BLaER1 treated with 17β-estradiol and CSF1 and Interleukin-3, amounts not matched to agents 10 nM and 100 nM (cell line): ENCODE results near the gene NAALADL2.

Experiments used
- H3K27ac ChIP-seq, 11 experiments: shearing (Covaris generic); formaldehyde crosslinking; 2 replicates each; pipeline ENCODE4 v1.8.1; 2022
- H3K27me3 ChIP-seq, 11 experiments: shearing (Covaris generic); formaldehyde crosslinking; 2 replicates each; pipeline ENCODE4 v1.8.1; 2022
- H3K36me3 ChIP-seq, 11 experiments: shearing (Covaris generic); formaldehyde crosslinking; 2 replicates each; pipeline ENCODE4 v1.8.1; 2022
- H3K4me1 ChIP-seq, 10 experiments: shearing (Covaris generic); formaldehyde crosslinking; 2 replicates each; pipeline ENCODE4 v1.8.1; 2022
- H3K4me2 ChIP-seq, 11 experiments: shearing (Covaris generic); formaldehyde crosslinking; 2 replicates each; pipeline ENCODE4 v1.8.1; 2022
- H3K4me3 ChIP-seq, 10 experiments: shearing (Covaris generic); formaldehyde crosslinking; 2 replicates each; pipeline ENCODE4 v1.8.1; 2022
- H3K9ac ChIP-seq, 11 experiments: shearing (Covaris generic); formaldehyde crosslinking; 2 replicates each; pipeline ENCODE4 v1.8.1; 2022
- H3K9me3 ChIP-seq, 11 experiments: shearing (Covaris generic); formaldehyde crosslinking; replicated peaks in 1 of 11; 2 replicates each; pipeline ENCODE4 v1.8.1; 2022
- H4K20me1 ChIP-seq, 11 experiments: shearing (Covaris generic); formaldehyde crosslinking; 2 replicates each; pipeline ENCODE4 v1.8.1; 2022
- Cebpa-rat ChIP-seq, 11 experiments: shearing (Covaris generic); IDR thresholded peaks; 2 replicates each; pipeline ENCODE4 v1.8.1; 2022

The NAALADL2 gene

DNA sequence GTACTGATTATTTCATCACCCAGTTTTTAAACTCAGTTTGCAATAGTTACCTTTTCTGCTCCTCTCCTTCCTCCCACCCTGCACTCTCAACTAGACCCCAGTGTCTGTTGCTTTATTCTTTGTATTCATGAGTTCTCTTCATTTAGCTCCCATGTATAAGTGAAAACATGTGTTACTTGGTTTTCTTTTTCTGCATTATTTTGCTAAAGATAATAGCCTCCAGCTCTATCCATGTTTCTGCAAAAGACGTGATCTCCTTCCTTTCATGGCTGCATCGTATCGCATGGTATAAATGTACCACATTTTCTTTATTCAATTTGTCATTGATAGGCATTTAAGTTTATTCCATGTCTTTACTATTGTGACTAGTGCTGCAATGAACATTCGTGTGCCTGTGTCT is 79.0 kb downstream of the NAALADL2 start:
- Histone ChIP-seq H3K9me3 (peaks cover 0 to 6% (median 0%) of the 10 kb centered on the region in 11 experiments; a peak in 2 of 22 replicates), H4K20me1 (no peaks in the 10 kb centered on the region), H3K27ac (no peak overlapping the region), H3K4me3 (no peak overlapping the region), H3K9ac (no peak overlapping the region), H3K4me1 (no peaks in the 10 kb centered on the region), H3K4me2 (no peak overlapping the region), H3K27me3 (no peaks in the 10 kb centered on the region), H3K36me3 (no peaks in the 10 kb centered on the region)
- TF ChIP-seq Cebpa-rat (IDR thresholded peaks at IDR 0.05), result no peak

DNA sequence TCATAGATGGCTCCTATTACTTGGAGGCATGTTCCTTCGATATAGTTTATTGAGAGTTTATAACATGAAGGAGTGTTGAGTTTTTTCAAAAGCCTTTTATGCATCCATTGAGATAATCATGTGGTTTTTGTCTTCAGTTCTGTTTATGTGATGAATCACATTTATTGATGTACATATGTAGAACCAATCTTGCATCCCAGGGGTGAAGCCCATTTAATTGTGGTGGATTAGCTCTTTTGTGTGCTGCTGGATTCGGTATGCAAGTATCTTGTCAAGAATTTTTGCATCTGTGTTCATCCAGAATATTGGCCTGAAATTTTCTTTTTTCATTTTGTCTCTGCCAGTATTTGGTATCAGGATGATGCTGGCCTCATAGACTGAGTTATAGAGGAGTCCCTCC is 81.0 kb downstream of the NAALADL2 start:
- Histone ChIP-seq H4K20me1 (no peaks in the 10 kb centered on the region), H3K4me2 (no peak overlapping the region), H3K27me3 (no peaks in the 10 kb centered on the region), H3K9ac (no peak overlapping the region), H3K36me3 (no peaks in the 10 kb centered on the region), H3K27ac (no peak overlapping the region), H3K9me3 (peaks cover 0 to 9% (median 0%) of the 10 kb centered on the region in 11 experiments; a peak in 6 of 22 replicates), H3K4me1 (no peaks in the 10 kb centered on the region), H3K4me3 (no peak overlapping the region)
- no peak for TF ChIP-seq Cebpa-rat (IDR thresholded peaks at IDR 0.05)

DNA sequence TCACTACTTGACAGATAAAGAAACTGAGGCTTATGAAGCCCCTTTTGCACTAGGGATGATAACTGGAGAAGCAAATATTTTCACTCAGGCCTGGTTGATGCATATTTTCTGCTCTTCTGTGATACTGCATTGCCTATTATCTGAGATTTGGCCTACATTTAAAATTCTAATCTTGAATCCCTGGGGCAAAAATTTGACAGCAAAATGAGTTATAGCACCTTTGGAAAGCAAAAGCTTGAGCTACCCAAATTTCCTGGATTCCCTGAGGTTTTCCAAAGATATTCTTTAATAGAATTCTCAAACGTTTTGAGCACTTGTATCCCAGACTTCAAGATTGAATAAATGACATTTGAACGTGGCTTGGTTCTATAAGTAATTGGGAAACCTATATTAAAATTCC is 86.1 kb downstream of the NAALADL2 start:
- Histone ChIP-seq H3K4me2 (no peak overlapping the region), H3K4me1 (no peaks in the 10 kb centered on the region), H3K36me3 (no peaks in the 10 kb centered on the region), H3K27me3 (no peaks in the 10 kb centered on the region), H3K27ac (no peak overlapping the region), H3K9me3 (peaks cover 0 to 9% (median 0%) of the 10 kb centered on the region in 11 experiments; a peak in 6 of 22 replicates), H4K20me1 (no peaks in the 10 kb centered on the region), H3K4me3 (no peak overlapping the region), H3K9ac (no peak overlapping the region)
- no peak for TF ChIP-seq Cebpa-rat (IDR thresholded peaks at IDR 0.05)

DNA sequence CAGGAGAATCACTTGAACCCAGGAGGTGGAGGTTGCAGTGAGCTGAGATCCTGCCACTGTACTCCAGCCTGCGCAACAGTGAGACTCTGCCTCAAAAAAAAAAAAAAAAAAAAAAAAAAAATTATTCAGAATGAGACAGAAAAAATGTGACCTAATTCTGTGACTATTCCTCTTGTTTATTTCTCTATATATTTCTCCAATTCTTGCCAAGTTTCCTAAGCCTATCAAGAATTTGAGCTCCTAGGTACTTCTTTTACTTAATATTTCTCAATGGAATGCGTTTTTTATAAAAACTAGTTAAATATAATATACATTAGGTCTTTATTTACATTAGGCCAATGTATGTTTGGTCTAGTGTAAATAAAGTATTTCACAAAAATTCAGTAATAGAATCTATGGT is 86.8 kb downstream of the NAALADL2 start:
- Histone ChIP-seq H3K36me3 (no peaks in the 10 kb centered on the region), H3K4me1 (no peaks in the 10 kb centered on the region), H3K9ac (no peak overlapping the region), H3K27ac (no peak overlapping the region), H4K20me1 (no peaks in the 10 kb centered on the region), H3K4me2 (no peak overlapping the region), H3K4me3 (no peak overlapping the region), H3K27me3 (no peaks in the 10 kb centered on the region), H3K9me3 (peaks cover 0 to 9% (median 0%) of the 10 kb centered on the region in 11 experiments; a peak in 6 of 22 replicates)
- TF ChIP-seq Cebpa-rat (IDR thresholded peaks at IDR 0.05), result no peak

DNA sequence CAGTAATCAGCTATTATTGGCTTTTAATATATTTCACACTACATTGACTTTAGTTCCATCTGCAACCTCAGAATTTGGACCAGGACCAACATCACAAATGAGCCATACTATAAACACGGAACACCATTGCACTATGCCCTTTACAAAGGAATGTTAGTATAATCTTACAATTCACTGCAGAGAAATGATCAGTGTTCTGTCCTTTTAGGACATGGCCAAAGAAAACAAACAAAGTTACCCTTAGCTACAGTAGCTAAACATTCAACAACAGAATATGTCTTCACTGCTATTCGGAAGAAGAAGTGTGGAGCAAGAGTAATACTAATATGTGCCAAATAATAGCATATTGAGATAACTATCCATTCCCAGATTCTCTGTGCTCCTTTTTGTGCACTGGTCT is 90.4 kb downstream of the NAALADL2 start:
- no peak for TF ChIP-seq Cebpa-rat (IDR thresholded peaks at IDR 0.05)
- Histone ChIP-seq H3K9ac (no peak overlapping the region), H3K9me3 (peaks cover 0 to 4% (median 0%) of the 10 kb centered on the region in 11 experiments; a peak in 1 of 22 replicates), H3K4me1 (no peaks in the 10 kb centered on the region), H3K27ac (no peak overlapping the region), H4K20me1 (no peaks in the 10 kb centered on the region), H3K36me3 (no peaks in the 10 kb centered on the region), H3K4me3 (no peak overlapping the region), H3K27me3 (no peaks in the 10 kb centered on the region), H3K4me2 (no peak overlapping the region)

DNA sequence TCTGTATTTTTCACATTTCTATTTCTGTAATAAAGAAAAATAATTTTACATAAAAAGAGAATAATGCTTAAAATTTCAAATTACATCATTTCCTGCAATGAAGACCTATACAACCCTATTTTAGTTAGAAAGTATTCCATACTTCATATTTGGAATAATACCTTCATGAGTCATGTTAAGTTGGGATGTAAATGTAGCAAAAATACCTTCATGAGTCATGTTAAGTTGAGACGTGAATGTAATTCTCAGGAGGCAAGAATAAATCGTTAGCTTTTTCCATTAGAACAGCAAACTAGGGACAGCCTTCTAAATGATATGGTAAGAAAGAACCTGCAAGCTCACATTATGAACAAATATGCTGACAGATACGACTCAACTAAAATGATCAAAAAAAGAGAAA is 91.9 kb downstream of the NAALADL2 start:
- no peaks in the 10 kb centered on the region for H3K9me3 ChIP-seq
- H3K4me1 ChIP-seq, result no peaks in the 10 kb centered on the region
- H3K36me3 ChIP-seq, result no peaks in the 10 kb centered on the region
- H3K4me3 ChIP-seq, result no peak overlapping the region
- H3K27ac ChIP-seq, result no peak overlapping the region
- H4K20me1 ChIP-seq, result no peaks in the 10 kb centered on the region
- TF ChIP-seq Cebpa-rat (IDR thresholded peaks at IDR 0.05), result no peak
- H3K9ac ChIP-seq, result no peak overlapping the region
- H3K4me2 ChIP-seq, result no peak overlapping the region
- no peaks in the 10 kb centered on the region for H3K27me3 ChIP-seq

DNA sequence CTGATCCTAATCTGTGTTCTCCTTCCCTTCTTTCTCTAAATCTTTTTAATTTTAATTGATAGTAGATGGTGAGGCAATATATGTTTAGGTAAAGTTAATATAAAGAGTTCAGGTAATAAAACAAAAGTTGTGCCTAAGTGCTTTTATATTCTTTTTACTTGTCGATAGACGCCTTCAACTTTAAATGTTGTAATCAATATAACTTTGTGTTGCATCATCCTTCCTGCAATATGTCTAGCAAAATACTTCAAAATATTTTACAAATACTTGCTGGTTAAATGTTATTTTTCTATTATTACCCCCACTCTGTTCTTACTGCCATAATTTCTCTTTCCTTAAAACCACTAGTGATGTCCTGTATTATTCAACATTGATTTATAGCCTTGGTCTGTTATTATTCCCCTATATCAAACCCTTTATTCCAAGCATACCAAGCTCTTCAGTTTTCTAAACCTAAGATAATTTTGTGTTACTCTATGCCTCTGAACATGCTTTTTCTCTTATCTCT is 92.4 kb downstream of the NAALADL2 start:
- Histone ChIP-seq H3K4me1 (no peaks in the 10 kb centered on the region), H3K27ac (no peak overlapping the region), H4K20me1 (no peaks in the 10 kb centered on the region), H3K4me3 (no peak overlapping the region), H3K9me3 (no peaks in the 10 kb centered on the region), H3K9ac (no peak overlapping the region), H3K4me2 (no peak overlapping the region), H3K36me3 (no peaks in the 10 kb centered on the region), H3K27me3 (no peaks in the 10 kb centered on the region)
- no peak for TF ChIP-seq Cebpa-rat (IDR thresholded peaks at IDR 0.05)

DNA sequence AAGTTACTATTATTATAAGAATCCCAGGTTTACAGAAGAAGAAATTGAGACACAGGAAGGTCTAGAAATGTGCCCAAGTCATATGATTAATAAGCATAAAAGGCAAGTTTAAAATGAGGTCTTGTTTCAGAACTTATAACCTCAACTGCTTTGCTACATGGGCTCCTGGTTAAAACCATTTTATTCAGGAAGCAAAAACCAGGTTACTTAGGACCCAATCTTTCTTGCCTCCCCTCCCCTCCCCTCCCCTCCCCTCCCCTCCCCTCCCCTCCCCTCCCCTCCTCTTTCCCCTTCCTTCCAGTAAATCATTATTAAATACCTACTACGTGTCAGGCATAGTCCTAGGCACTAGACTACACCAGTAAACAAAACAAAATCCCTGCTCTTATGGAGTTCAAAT is 93.9 kb downstream of the NAALADL2 start:
- Histone ChIP-seq H3K9ac (no peak overlapping the region), H3K4me1 (no peaks in the 10 kb centered on the region), H3K27me3 (no peaks in the 10 kb centered on the region), H3K9me3 (no peaks in the 10 kb centered on the region), H3K4me3 (no peak overlapping the region), H4K20me1 (no peaks in the 10 kb centered on the region), H3K36me3 (no peaks in the 10 kb centered on the region), H3K4me2 (no peak overlapping the region), H3K27ac (no peak overlapping the region)
- no peak for TF ChIP-seq Cebpa-rat (IDR thresholded peaks at IDR 0.05)

DNA sequence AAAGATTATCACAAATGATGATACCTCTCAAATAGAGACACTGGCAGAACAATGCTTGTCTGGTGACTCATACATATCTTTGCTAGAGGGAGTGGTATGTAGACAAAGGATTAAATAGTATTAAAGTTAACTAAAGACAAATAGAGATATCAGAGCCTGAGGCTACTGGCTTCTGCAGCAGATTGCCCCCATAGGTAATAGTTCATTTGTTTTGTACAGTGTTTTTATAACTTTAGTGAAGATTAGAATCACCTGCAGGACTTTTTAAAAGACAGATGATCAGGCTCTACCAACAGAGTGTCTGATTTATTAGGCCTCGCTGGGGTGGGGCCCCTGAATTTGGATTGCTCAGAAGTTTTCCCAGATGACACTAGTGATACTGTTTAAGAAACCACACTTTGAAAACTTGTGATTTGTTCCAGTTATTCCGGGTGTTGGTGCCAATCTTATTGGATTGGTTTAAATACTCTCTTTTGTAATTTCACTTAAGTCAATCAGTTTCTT is 96.4 kb downstream of the NAALADL2 start:
- Histone ChIP-seq H4K20me1 (no peaks in the 10 kb centered on the region), H3K4me3 (no peak overlapping the region), H3K27me3 (no peaks in the 10 kb centered on the region), H3K4me1 (no peaks in the 10 kb centered on the region), H3K27ac (no peak overlapping the region), H3K9me3 (no peaks in the 10 kb centered on the region), H3K4me2 (no peak overlapping the region), H3K9ac (no peak overlapping the region), H3K36me3 (no peaks in the 10 kb centered on the region)
- no peak for TF ChIP-seq Cebpa-rat (IDR thresholded peaks at IDR 0.05)

DNA sequence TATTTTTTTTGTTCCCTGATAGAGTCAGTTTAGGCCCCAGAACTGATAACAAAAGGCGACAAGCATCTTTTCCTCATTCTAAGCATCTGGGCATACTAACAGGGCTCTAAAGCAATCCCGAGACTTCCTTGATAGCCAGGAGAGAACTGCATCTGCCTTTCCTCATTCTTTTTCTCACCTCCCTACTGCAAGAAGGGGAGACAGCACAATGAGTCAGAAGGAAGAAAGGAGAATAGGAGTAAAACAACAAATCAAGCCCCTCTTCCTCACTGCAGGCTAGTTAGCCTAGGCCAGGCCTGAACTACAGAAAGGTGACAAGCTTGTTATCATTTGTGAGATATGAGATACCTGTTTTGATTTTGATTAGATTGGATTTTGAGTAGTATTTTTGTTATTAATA is 97.9 kb downstream of the NAALADL2 start:
- Histone ChIP-seq H3K9me3 (no peaks in the 10 kb centered on the region), H4K20me1 (no peaks in the 10 kb centered on the region), H3K36me3 (no peaks in the 10 kb centered on the region), H3K4me3 (no peak overlapping the region), H3K4me2 (no peak overlapping the region), H3K4me1 (no peaks in the 10 kb centered on the region), H3K27me3 (no peaks in the 10 kb centered on the region), H3K9ac (no peak overlapping the region), H3K27ac (no peak overlapping the region)
- no peak for TF ChIP-seq Cebpa-rat (IDR thresholded peaks at IDR 0.05)
